NCI-H2196 (cell line): Measurements from ENCODE around the gene ICAM1.
A peak's percentile ranks its signal among the peaks of the same experiment; 100 is the strongest.

Source experiments
- DNase-seq: peaks from one replicate; lab custom pipeline; 2025; ENCODE audit not compliant: unreplicated experiment; lab: John Stamatoyannopoulos, UW

Gene ICAM1

DNA sequence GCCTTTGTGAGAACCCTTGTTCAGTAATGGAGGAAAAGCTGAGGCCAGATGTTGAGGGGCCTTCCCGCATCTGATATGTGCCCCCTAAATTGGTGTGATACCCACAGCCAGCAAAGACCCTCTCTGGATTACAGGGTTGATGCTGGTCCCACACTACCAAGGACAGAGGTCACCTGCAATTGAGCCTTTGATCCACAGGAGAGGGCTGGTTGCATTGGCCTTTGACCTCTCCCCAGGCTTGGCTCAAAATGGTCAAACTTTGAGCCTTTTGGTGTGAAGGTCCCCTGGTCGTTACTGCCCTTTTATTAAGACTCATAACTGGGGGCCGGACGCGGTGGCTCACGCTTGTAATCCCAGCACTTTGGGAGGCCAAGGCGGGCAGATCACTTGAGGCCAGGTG is 27.3 kb upstream of the ICAM1 start:
- DNase-seq: no peak

DNA sequence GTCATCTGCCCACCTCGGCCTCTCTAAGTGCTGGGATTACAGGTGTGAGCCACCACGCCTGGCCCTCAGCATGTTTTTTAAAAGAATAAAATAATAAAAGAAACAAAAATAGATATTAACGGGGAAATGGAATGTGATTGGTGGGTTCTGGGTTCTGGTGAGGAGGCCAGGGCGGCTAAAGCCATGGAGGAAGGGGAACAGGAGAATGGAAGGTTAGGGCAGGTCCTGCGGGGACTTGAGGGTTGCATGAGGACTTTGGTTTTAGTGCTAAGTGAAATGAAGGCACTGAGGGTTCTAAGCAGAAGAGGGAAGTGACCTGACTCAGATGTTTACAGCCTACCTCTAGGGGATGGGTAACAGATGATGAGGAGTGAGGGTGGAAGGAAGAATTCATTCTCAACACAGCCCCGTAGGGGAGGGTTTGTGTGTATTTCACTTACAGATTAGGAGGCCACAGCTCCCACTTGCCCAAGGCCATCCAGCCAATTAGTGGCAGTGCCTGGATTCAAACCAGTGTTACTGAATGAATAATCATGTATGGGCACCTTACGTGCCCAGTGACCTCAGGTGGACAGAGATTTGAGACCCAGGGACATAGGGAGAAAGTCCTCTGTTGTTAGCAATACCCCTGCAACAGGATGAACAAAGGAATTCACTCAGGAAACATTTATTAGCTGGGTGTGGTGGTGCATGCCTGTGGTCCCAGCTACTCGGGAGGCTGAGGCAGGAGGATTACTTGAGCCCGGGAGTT is 25.6 kb upstream of the ICAM1 start:
- DNase-seq: no peak

DNA sequence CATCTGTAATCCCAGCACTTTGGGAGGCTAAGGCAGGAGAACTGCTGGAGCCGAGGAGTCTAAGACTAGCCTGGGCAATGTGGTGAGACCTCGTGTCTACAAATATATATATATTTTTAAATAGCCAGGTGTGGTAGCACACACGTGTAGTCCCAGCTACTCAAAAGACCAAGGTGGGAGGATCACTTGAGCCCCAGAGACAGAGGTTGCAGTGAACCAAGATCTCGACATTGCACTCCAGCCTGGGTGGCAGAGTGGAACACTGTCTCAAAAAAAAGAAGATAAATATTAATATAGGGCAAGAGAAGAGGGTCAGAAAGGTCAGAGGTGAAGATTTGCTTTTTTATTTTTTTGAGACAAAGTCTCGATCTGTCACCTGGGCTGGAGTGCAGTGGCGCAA is 24.4 kb upstream of the ICAM1 start:
- no peak for DNase-seq

DNA sequence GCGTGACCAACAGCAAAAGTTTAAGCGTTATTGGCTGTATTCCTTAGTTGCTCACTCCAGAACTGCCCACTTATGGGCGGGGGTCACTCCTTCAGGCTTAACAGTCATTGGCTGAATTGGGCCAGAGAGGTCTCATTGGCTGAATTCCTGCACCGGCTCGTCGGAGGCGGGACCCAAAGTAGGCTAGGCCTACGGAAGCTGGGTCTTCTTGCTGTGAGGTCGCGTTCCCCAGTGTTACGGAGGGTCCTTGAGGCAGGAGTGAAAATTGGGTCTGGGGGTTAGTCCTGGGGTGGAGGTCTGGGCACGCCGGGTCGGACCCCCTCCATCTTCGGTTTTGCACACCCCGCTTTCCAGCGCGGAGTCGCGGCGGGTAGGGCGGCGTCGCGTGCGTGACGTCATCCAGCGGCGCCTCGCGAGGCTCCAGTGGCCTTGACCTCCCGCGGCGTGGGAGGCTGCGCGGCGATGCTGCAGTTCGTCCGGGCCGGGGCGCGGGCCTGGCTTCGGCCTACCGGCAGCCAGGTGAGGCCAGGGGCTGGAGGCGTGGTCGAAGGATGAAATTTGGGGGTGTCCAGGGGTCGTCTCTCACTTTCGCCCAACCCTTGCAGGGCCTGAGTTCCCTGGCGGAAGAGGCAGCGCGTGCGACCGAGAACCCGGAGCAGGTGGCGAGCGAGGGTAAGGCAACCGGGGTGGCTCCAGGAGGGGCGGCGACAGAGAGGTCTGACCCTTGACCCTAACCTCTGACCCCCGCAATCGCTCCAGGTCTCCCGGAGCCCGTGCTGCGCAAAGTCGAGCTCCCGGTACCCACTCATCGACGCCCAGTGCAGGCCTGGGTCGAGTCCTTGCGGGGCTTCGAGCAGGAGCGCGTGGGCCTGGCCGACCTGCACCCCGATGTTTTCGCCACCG is 18.9 kb upstream of the ICAM1 start, which contains the start of gene MRPL4:
MRPL4 (plus strand) TSS at position 423 of the 903 bp plus-strand sequence; CDS start at position 463, 40 bp downstream.
- DNase-seq: peak; percentile 98

DNA sequence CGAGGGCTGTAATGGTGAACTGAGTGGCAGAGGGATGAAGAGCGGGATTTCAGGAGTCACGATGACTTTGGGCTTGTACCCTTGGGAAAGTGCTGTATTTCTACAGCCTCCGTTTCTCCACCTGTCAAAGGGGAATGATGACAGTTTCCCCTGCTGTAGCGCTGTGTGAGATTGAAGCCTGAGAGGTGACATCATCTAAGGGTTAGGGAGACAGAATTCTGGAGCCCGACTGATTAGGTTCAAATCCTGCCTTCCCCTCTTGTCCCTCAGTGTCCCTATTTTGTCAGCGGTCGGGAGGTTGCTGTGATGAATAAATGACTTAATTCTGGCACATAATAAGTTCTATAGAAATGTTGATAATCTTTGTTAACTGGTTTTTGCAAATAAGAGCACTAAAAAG is 18.2 kb upstream of the ICAM1 start:
- no peak for DNase-seq

DNA sequence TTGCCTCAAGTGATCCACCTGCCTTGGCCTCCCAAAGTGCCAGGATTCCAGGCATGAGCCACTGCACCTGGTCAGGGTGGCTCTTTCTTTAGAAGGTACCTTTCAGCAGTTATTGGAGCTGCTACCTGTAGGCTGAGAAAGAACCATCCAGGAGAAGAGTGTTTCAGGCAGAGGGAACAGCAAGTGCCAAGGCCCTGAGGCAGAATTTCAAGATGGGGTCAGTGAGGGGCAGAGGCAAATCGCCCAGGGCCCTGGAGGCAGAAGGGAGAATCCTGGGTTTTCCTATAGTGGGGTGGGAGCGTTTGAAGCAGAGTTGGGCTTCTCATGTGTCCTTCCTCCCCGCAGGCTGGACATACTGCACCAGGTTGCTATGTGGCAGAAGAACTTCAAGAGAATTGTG is 16.7 kb upstream of the ICAM1 start:
- no peak for DNase-seq

DNA sequence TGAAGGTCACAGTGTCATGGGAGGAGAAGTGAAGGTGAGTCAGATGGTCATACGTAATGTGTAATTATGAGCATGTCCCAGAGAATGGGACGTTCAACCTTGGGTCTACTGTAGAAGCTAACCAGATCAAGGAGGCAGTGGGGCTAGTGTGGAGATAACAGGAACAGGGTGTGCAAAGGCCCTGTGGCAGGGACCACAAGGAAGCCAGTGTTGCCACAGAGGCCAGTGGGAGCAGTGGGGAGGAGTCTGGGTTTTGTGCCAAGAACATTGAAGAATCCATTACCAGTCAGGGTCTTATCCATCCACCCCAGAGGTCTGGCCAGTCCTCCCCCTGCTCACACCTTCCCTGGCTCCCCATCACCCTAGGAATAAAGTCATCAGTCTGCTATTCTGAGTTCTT is 15.6 kb upstream of the ICAM1 start:
- DNase-seq: no peak

DNA sequence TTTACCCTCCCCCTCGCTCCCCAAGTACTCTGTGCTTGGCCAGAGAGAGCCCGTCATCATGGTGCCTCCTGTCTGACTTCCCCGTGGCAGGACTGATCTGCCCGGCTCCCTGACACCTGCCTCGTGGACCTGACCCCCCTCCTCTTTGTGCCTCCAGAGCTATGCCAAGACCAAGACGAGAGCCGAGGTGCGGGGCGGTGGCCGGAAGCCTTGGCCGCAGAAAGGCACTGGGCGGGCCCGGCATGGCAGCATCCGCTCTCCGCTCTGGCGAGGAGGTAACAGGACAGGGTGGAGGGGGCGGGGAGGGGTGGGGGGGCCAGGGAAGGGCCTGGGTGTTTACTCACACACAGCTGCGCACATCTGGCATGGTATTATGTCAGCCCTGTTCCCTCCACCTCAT is 14.4 kb upstream of the ICAM1 start:
- no peak for DNase-seq

DNA sequence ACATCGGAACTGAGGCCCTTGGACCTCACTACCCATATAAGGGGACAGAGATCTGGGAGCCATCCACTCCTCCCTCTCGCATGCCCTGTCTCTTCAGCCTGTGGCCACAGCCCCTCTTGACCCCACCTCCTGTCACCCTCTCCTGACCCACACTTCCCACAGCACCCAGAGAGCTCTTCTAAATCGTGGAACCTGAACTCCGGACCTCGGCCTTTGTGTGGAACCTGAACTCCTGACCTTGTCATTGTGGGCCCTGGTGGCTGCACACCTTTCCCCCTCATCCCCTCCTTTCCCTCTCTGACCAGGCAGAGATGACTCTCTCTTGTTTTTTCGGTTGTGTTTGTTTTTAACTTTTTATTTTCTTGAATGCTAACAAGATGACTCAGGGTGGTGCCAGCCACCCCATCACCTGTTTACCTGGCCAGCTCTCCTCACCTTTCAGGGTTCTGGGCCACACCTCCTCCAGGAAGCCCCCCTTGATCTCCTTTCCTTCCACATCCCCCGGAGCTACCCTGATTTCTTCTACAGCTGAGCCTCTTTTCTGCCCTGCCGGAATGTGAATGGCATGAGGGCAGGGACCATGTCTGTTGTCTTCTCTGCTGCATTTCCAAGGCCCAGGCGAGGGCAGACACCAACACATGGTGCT is 13.8 kb upstream of the ICAM1 start:
- DNase-seq: no peak

DNA sequence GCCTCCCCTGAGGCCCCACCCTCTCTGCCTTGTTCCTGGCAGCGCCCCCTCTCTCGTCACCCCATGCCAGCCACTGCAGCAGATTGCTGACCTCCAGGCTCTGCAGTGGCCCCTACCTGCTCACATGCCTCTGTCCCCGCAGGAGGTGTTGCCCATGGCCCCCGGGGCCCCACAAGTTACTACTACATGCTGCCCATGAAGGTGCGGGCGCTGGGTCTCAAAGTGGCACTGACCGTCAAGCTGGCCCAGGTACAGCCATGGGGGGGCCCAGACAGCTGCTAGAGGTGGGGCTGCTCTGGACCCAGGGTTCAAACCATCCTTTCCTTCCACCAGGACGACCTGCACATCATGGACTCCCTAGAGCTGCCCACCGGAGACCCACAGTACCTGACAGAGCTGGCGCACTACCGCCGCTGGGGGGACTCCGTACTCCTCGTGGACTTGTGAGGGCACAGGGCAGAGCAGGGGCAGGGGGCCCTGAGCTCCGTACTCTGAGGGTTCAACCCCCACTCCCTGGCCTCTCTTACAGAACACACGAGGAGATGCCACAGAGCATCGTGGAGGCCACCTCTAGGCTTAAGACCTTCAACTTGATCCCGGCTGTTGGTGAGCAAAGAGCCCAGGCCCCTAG is 12.7 kb upstream of the ICAM1 start:
- DNase-seq: no peak

DNA sequence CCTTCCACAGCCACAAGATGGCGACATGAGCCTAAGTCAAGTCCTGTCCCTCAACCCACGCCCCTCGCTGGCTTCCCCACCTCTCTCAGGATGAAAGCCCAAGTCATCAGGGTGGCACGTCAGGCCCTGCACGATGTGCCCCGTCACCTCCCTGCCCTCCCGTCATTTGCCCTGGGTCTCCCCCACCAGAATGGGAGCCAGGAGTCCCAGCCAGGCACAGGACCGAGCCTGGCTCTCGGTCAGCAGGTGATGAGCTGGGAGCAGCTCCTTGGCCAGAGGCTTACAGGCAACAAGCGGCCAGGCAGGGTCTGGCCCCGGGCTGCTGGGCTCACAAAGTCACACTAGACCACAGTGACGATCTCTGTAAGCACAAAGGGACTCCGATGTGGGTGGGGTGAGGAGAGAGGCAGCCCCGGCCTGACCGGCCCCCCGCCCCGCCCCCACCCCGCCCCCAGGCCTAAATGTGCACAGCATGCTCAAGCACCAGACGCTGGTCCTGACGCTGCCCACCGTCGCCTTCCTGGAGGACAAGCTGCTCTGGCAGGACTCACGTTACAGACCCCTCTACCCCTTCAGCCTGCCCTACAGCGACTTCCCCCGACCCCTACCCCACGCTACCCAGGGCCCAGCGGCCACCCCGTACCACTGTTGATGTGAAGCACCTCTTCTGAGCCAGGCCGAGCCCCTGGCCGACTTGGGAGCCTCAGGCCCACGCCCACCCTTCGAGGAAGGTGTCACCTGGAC is 11.6 kb upstream of the ICAM1 start:
- peak; percentile 89 for DNase-seq

DNA sequence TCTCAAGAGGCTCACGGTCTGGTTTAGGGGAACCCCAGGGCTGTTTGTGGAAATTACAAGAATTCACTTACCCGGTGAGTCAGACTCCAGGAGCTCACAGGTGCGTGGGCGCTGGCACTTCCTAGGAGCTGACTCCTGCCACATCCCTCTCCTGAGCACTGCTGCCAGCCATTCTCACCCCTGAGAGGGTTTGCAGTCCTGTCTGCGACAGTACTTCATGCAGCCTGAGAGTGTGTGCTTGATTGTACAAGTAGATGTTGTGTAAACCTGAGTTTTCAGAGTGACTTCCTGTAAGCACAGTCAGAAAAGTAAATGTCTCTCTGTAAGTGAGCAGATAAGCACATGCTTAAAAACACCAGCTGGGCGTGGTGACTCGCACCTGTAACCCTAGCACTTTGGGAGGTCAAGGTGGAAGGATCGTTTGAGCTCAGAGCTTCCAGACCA is 10.8 kb upstream of the ICAM1 start:
- DNase-seq: peak; percentile 26

DNA sequence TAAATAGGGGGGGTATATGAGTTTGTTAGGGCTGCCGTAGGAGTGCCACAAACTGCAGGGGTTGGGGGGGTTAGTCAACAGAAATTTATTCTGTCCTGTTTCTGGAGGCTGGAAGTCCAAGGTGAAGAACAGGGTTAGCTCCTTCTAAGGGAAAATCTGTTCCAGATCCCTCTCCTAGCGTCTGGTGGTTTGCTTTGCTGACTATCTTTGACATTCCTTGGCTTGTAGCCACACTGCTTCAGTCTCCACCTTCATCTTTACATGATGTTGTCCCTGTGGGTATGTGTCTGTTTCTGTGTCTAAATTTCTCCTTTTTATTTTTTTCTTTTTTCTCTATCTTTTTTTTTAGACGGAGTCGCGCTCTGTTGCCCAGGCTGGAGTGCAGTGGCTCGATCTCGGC is 8.1 kb upstream of the ICAM1 start:
- DNase-seq: no peak

DNA sequence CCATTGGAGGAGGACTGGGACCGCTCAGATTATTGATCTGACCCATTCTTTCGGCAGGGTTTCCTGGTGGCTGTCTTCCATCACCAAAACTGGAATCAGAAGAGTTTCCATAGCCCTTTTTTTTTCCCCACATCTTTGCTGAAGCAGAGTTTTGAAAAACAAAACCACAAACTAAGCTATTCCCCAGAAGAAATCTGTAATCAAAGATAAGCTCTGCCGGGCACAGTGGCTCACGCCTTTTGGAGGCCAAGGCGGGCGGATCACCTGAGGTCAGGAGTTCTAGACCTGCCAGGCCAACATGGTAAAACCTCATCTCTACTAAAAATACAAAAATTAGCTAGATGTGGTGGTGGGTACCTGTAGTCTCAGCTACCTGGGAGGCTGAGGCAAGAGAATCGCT is 4.2 kb upstream of the ICAM1 start:
- DNase-seq: no peak

DNA sequence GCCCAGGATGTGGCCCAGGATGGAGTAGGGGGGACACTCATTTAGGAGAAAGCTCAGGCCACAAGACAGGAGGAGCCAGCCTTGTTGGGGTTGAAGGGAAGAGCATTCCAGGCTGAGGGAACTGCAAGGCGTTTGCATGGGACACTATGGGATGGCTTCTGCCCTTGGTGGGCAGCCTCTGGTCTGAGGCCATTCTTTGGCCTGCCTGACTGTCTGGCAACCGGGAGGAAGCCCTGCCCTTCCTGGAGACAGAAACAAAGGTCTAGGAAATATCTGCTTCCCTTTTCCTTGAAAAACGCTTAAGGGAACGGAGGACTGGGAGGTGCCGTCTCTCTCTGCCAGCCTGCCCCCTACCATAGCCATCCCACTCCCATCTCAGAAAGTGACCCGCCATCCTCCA is 2.8 kb upstream of the ICAM1 start:
- no peak for DNase-seq

DNA sequence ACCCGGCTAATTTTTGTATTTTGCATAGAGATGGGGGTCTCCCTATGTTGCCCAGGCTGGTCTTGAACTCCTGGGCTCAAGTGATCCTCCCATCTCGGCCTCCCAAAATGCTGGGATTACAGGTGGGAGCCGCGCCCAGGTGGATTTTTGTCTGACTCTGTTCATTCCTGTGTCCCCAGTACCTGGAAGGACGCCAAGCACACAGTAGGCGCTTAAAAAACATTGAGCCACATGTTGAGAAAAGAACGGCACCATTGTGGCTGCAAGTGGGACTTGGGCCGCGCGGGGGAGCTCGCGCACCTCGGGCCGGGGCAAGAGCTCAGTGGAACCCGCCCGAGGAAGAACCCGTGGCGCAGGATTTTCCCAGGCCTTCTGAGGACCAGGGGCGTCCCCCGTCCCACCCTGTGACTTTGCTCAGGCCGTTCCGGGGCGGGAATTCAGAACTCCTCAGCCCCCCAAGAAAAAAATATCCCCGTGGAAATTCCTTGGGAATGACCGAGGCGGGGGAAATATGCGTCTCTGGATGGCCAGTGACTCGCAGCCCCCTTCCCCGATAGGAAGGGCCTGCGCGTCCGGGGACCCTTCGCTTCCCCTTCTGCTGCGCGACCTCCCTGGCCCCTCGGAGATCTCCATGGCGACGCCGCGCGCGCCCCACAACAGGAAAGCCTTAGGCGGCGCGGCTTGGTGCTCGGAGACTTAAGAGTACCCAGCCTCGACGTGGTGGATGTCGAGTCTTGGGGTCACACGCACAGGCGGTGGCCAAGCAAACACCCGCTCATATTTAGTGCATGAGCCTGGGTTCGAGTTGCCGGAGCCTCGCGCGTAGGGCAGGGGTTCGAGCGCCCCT is 1.4 kb upstream of the ICAM1 start:
- DNase-seq: peak; percentile 85

DNA sequence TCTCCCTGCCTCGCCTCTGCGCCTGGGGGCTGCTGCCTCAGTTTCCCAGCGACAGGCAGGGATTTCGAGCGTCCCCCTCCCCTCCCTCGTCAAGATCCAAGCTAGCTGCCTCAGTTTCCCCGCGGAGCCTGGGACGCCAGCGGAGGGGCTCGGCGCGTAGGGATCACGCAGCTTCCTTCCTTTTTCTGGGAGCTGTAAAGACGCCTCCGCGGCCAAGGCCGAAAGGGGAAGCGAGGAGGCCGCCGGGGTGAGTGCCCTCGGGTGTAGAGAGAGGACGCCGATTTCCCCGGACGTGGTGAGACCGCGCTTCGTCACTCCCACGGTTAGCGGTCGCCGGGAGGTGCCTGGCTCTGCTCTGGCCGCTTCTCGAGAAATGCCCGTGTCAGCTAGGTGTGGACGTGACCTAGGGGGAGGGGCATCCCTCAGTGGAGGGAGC is 722 bp upstream of the ICAM1 start:
- no peak for DNase-seq

DNA sequence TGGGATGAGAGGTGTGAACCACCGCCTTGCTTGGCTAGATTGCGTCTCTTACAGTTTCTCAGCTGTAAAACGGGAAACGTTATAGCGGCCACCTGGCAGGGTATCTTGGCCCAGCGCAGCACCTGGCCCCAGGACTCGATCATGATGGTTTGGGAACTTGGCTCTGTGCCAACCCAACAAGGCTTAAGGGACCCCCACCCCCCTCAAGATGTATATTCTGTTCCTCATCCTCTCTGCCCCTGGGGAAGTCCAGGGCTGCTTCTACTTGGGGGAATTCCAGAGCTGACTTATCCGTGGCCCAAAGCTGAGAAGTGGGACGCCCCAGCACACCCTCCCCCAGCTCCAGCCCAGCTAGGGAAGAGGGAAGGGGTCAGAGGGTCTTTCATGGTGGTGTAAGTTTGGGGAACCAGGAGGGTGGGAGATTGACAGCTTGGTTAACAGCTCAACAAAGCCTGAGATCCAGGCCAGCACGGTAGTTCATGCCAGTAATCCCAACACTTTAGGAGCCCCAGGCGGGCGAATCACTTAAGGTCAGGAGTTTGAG is 695 bp downstream of the ICAM1 start:
- no peak for DNase-seq

DNA sequence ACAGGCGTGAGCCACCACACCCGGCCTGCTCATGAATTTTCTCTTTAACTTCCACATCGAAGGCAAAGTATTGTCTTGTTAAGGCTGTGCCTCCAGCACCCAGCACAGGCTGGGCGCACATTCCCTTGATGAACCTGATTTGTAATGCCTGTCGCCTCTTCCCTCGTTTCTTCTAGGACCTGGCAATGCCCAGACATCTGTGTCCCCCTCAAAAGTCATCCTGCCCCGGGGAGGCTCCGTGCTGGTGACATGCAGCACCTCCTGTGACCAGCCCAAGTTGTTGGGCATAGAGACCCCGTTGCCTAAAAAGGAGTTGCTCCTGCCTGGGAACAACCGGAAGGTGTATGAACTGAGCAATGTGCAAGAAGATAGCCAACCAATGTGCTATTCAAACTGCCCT is 3.7 kb downstream of the ICAM1 start:
- DNase-seq: no peak
